Measurements from ENCODE around the gene GALNT10. TPM values are rescaled to one million over a fixed set of nuclear protein-coding genes. Genes with fewer than 3 reads are reported as not detected.

Gene GALNT10
- total and polyA plus RNA-seq, 9 of the 15 experiments (the other 6 are each of a cell fraction or from before 2014, with no cell fraction given): 4.6 to 37.1 (median 13.3) TPM

DNA sequence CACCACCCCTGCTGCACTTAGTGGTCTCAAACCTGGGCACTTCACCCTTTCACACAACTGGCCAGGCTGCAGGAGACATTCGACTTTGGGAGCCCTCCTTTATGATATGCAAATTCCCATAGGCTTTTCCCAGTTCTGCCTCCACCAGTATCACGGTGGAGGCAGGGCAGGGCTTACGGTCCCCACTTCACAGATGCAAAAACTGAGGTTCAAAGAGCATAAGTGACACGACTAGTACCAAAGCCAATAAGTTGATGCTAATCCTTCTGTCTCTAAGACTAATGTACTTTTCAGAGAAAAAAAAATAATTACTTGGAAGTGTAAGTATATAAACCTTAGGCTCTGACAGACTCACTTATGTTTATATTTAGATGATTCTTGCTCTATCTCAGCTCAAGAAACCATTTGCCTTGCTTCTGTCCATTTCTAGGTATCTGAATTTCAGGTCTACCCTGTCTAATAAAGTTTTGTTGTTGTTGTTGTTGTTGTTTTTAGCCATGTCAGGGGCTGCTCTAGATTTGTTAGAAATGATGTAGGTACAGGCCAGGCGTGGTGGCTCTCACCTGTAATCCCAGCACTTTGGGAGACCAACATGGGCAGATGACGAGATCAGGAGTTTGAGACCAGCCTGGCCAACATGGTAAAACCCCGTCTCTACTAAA, 10.7 kb downstream of the GALNT10 start:
- no peak overlapping the region for H3K27ac ChIP-seq (ENCODE audit: extremely low read depth, low read depth, low read length)
- ATAC-seq (no peak), DNase-seq (ENCODE audit: extremely low read depth in 1 of 4, low spot score in 3 of 4) (no peak), FAIRE-seq (no peak)
- no peaks in the 10 kb centered on the region for H3K27me3 ChIP-seq (ENCODE audit: control insufficient read depth in 2 of 2, insufficient read depth in 2 of 2, low read length in 2 of 2)
- no TSS peak for BruUV-seq (replicated peaks)
- H3K79me2 ChIP-seq (ENCODE audit: control insufficient read depth, insufficient read depth, low read length): peaks cover 69% of the 10 kb centered on the region
- in situ Hi-C loops (cut with MboI) (no loop called here), intact Hi-C loops (cut with micrococcal nuclease) (no loop called here)
- H3K36me3 ChIP-seq (ENCODE audit: control insufficient read depth, insufficient read depth, low read length): peaks cover 19% of the 10 kb centered on the region
- 67% methylated on average over 6 of the region's 7 CpGs for WGBS (ENCODE audit: insufficient coverage, low coverage, missing lambda C conversion rate)
- H3K4me1 ChIP-seq (replicated peaks in 1 of 2; ENCODE audit: control insufficient read depth in 2 of 2, insufficient read depth in 2 of 2, low read length in 2 of 2): peaks cover 42 to 88% of the 10 kb centered on the region in 2 experiments
- ChIA-PET POLR2A (interaction anchor here (0.6 to 1.2 kb wide), 2 partner anchors 7 to 10 kb away, joined by 3 to 4 read pairs; no protein-coding TSS in a partner anchor), CTCF (ENCODE audit: low intra/inter-chr PET ratio) (no interaction called here)
- TF ChIP-seq BCOR (IDR thresholded peaks at IDR 0.05): peak; percentile 49; the same call in 1 of the 2 replicates
- TF ChIP-seq RBM25 (IDR thresholded peaks at IDR 0.05; ENCODE audit: low read depth, low read length, severe bottlenecking): peak; percentile 80
- peak in 1 of 2 experiments; percentile 44; a peak in 1 of 4 replicates for TF ChIP-seq KDM1A (IDR thresholded peaks at IDR 0.05)
- TF ChIP-seq, protein P1, sequence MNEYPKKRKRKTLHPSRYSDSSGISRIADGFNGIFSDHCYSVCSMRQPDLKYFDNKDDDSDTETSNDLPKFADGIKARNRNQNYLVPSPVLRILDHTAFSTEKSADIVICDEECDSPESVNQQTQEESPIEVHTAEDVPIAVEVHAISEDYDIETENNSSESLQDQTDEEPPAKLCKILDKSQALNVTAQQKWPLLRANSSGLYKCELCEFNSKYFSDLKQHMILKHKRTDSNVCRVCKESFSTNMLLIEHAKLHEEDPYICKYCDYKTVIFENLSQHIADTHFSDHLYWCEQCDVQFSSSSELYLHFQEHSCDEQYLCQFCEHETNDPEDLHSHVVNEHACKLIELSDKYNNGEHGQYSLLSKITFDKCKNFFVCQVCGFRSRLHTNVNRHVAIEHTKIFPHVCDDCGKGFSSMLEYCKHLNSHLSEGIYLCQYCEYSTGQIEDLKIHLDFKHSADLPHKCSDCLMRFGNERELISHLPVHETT (CRISPR knock-in tag; conservative IDR thresholded peaks at IDR 0.05 in 1 of 2, IDR thresholded peaks at IDR 0.05 in 1 of 2): no peak
- no peak for TF ChIP-seq PRMT5 (CRISPR knock-in tag; IDR thresholded peaks at IDR 0.05)
- TF ChIP-seq HDAC6 (IDR thresholded peaks at IDR 0.05; ENCODE audit: low read depth, low read length): no peak
- no peak for TF ChIP-seq NFYB (IDR thresholded peaks at IDR 0.05; ENCODE audit: extremely low read depth, insufficient read length)
- TF ChIP-seq, protein P2, sequence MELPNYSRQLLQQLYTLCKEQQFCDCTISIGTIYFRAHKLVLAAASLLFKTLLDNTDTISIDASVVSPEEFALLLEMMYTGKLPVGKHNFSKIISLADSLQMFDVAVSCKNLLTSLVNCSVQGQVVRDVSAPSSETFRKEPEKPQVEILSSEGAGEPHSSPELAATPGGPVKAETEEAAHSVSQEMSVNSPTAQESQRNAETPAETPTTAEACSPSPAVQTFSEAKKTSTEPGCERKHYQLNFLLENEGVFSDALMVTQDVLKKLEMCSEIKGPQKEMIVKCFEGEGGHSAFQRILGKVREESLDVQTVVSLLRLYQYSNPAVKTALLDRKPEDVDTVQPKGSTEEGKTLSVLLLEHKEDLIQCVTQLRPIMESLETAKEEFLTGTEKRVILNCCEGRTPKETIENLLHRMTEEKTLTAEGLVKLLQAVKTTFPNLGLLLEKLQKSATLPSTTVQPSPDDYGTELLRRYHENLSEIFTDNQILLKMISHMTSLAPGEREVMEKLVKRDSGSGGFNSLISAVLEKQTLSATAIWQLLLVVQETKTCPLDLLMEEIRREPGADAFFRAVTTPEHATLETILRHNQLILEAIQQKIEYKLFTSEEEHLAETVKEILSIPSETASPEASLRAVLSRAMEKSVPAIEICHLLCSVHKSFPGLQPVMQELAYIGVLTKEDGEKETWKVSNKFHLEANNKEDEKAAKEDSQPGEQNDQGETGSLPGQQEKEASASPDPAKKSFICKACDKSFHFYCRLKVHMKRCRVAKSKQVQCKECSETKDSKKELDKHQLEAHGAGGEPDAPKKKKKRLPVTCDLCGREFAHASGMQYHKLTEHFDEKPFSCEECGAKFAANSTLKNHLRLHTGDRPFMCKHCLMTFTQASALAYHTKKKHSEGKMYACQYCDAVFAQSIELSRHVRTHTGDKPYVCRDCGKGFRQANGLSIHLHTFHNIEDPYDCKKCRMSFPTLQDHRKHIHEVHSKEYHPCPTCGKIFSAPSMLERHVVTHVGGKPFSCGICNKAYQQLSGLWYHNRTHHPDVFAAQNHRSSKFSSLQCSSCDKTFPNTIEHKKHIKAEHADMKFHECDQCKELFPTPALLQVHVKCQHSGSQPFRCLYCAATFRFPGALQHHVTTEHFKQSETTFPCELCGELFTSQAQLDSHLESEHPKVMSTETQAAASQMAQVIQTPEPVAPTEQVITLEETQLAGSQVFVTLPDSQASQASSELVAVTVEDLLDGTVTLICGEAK (IDR thresholded peaks at IDR 0.05): peak; percentile 91
- TF ChIP-seq, protein P2 (CRISPR knock-in tag; IDR thresholded peaks at IDR 0.05): peak; percentile 59; the same call in 1 of the 2 replicates
- no peaks in the 10 kb centered on the region for H4K20me1 ChIP-seq (replicated peaks; ENCODE audit: control insufficient read depth, insufficient read depth, low read length)
- no peaks in the 10 kb centered on the region for H3K9me1 ChIP-seq (ENCODE audit: control insufficient read depth, insufficient read depth, low read length)
- H3K9ac ChIP-seq (ENCODE audit: insufficient read depth in 1 of 2, low read depth in 2 of 2, low read length in 2 of 2): no peak overlapping the region
- H3K9me3 ChIP-seq (replicated peaks; ENCODE audit: control insufficient read depth, insufficient read depth, low read depth, low read length): no peaks in the 10 kb centered on the region
- no peak overlapping the region for H3K4me3 ChIP-seq
- no peak overlapping the region for H3K4me2 ChIP-seq (ENCODE audit: insufficient read depth, low read length)
- no peak overlapping the region for H2AFZ ChIP-seq (ENCODE audit: low read depth, low read length)

Data from K562 (cell line).